Measurements from ENCODE around the gene CLCF1. TPM values are rescaled to one million over a fixed set of nuclear protein-coding genes. Genes with fewer than 3 reads are reported as not detected.
A peak's percentile ranks its signal among the peaks of the same experiment; 100 is the strongest.

Gene CLCF1
- total and polyA plus RNA-seq, 7 experiments from 2014 or later: 0.32 to 7.8 (median 0.70) TPM; not detected in 2

DNA sequence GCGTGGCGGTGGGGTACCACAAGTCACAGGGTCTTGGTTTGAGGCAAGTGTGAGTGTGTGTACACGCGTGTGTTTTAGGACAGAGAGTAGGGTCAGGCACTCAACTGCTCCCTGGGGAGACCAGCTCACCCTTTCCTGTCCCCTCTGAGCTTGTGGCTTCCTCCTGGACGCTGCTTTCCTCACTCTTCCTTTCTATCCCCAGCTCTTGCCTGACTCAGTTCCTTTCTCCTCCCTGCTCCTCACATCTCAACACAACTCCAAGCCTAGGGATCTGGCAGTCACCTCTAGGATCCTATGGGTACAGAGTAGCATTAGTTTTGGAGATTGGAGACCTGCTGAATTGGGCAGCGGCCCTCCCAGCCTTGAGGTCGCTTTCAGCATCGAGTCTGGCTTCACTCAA lies 4.1 kb downstream of the CLCF1 start:
- H3K4me1 ChIP-seq (ENCODE audit: control insufficient read depth in 2 of 2, insufficient read depth in 2 of 2, low read length in 2 of 2): peaks cover 16 to 50% of the 10 kb centered on the region in 2 donors
- ChIA-PET CTCF (interaction anchor here (0.7 to 21.2 kb wide), 5 partner anchors 12 to 25 kb away, joined by 4 to 495 read pairs (median 8); partner anchors contain the start of gene POLD4), POLR2A (interaction anchor here (0.6 to 16.2 kb wide), 2 partner anchors 12 to 841 kb away, joined by 3 to 272 read pairs; partner anchors contain the start of gene POLD4)
- no peak overlapping the region for H3K4me3 ChIP-seq (ENCODE audit: low read length)
- peaks cover 0 to 4% of the 10 kb centered on the region in 2 donors for H3K27me3 ChIP-seq (ENCODE audit: control insufficient read depth in 2 of 2, insufficient read depth in 2 of 2, low read length in 2 of 2)
- intact Hi-C loops (cut with micrococcal nuclease): no loop called here
- H3K36me3 Mint-ChIP-seq: peaks cover 0 to 3% (median 0%) of the 10 kb centered on the region in 5 donors
- H3K4me3 Mint-ChIP-seq: no peak overlapping the region
- peaks cover 0 to 2% (median 0%) of the 10 kb centered on the region in 11 donors for H3K9me3 Mint-ChIP-seq
- DNase-seq (no peak), ATAC-seq (no peak)
- H3K27me3 Mint-ChIP-seq: peaks cover 0 to 66% (median 14%) of the 10 kb centered on the region in 5 donors
- peaks cover 26 to 59% (median 37%) of the 10 kb centered on the region in 7 donors for H3K4me1 Mint-ChIP-seq
- no peaks in the 10 kb centered on the region for H3K36me3 ChIP-seq (ENCODE audit: control insufficient read depth in 2 of 3, insufficient read depth in 3 of 3, low read length in 3 of 3)
- H3K9me3 ChIP-seq (ENCODE audit: control insufficient read depth in 2 of 3, low read length in 3 of 3): no peaks in the 10 kb centered on the region
- H3K27ac Mint-ChIP-seq: no peak overlapping the region
- no peak overlapping the region for H3K27ac ChIP-seq (ENCODE audit: low read depth, low read length)

DNA sequence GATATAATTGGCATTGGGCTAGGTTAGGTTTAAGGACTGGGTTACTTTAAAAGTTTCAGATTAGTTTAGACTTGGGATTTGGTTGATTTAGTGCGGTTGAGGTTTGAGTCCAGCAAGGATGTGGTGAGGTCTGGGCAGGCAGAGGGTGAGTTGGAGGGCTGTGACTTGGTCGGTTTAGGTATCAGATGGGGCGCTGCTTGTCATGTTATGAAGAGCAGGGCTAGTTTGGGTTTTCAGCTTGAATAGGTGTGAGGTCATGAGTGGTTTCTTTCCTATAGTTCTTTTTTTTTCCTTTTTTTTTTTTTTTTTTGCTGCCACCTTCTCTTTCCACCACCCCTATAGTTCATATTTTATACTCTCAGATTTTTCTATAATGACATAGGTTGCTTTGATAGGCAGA lies 4.8 kb downstream of the CLCF1 start:
- H3K4me3 ChIP-seq (ENCODE audit: low read length): no peak overlapping the region
- DNase-seq: no peak
- Mint-ChIP-seq H3K27me3 (peaks cover 0 to 64% (median 9%) of the 10 kb centered on the region in 5 donors), H3K9me3 (peaks cover 0 to 2% (median 0%) of the 10 kb centered on the region in 11 donors), H3K36me3 (peaks cover 0 to 2% (median 0%) of the 10 kb centered on the region in 5 donors), H3K4me1 (peaks cover 26 to 61% (median 35%) of the 10 kb centered on the region in 7 donors), H3K4me3 (peak overlapping the region in 1 of 10 donors; percentile 22), H3K27ac (no peak overlapping the region)
- intact Hi-C loops (cut with micrococcal nuclease): no loop called here
- H3K27ac ChIP-seq (ENCODE audit: low read depth, low read length): no peak overlapping the region
- ATAC-seq: no peak
- H3K4me1 ChIP-seq (ENCODE audit: control insufficient read depth in 2 of 2, insufficient read depth in 2 of 2, low read length in 2 of 2): peaks cover 11 to 50% of the 10 kb centered on the region in 2 donors
- H3K36me3 ChIP-seq (ENCODE audit: control insufficient read depth in 2 of 3, insufficient read depth in 3 of 3, low read length in 3 of 3): no peaks in the 10 kb centered on the region
- H3K9me3 ChIP-seq (ENCODE audit: control insufficient read depth in 2 of 3, low read length in 3 of 3): no peaks in the 10 kb centered on the region
- ChIA-PET CTCF (interaction anchor here (1.7 to 21.2 kb wide), 4 partner anchors 12 to 23 kb away, joined by 4 to 495 read pairs (median 14); partner anchors contain the start of gene POLD4), POLR2A (interaction anchor here (16.2 kb wide), 1 partner anchor 12 kb away, joined by 272 read pairs; the partner anchor contains the start of gene POLD4)
- H3K27me3 ChIP-seq (ENCODE audit: control insufficient read depth in 2 of 2, insufficient read depth in 2 of 2, low read length in 2 of 2): no peaks in the 10 kb centered on the region

DNA sequence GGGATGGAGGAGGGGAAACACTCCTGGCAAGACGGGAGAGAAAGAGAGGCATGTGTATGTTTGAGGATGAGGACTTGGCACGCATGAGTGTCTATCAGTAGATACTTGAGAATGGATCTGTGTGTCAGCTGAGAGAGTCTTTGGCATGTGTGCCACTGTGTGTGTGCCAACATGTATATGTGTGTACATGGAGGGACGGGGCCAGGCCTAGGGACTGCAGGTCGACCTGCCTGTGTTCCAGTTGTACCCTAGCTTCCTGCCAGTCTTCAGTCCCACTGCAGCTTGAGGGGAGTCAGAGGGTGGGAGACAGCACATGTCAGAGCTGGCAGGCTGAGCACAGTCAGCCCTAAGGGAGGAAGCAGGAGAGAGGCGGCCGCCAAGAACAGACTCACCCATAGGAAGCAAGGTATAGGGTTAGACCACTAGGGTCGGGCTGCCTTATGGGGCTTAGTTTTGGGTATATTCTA lies 5.6 kb downstream of the CLCF1 start:
- intact Hi-C loops (cut with micrococcal nuclease): no loop called here
- CTCF ChIA-PET: interaction anchor here (0.9 kb wide), 1 partner anchor 17 kb away, joined by 3 read pairs; no protein-coding TSS in a partner anchor
- DNase-seq: no peak
- ATAC-seq: no peak
- H3K27ac ChIP-seq (ENCODE audit: low read depth, low read length): no peak overlapping the region
- no peak overlapping the region for H3K4me3 ChIP-seq (ENCODE audit: low read length)
- Mint-ChIP-seq H3K9me3 (peaks cover 0 to 2% (median 0%) of the 10 kb centered on the region in 11 donors), H3K27me3 (peaks cover 0 to 64% (median 9%) of the 10 kb centered on the region in 5 donors), H3K4me3 (no peak overlapping the region), H3K36me3 (peaks cover 0 to 2% (median 0%) of the 10 kb centered on the region in 5 donors), H3K27ac (no peak overlapping the region), H3K4me1 (peaks cover 28 to 65% (median 37%) of the 10 kb centered on the region in 7 donors)
- peaks cover 11 to 53% of the 10 kb centered on the region in 2 donors for H3K4me1 ChIP-seq (ENCODE audit: control insufficient read depth in 2 of 2, insufficient read depth in 2 of 2, low read length in 2 of 2)
- H3K36me3 ChIP-seq (ENCODE audit: control insufficient read depth in 2 of 3, insufficient read depth in 3 of 3, low read length in 3 of 3): no peaks in the 10 kb centered on the region
- no peaks in the 10 kb centered on the region for H3K9me3 ChIP-seq (ENCODE audit: control insufficient read depth in 2 of 3, low read length in 3 of 3)
- POLR2A ChIA-PET: interaction anchor here (0.6 to 16.2 kb wide), 4 partner anchors 11 to 233 kb away, joined by 3 to 272 read pairs (median 4); partner anchors contain the start of gene POLD4
- H3K27me3 ChIP-seq (ENCODE audit: control insufficient read depth in 2 of 2, insufficient read depth in 2 of 2, low read length in 2 of 2): no peaks in the 10 kb centered on the region

DNA sequence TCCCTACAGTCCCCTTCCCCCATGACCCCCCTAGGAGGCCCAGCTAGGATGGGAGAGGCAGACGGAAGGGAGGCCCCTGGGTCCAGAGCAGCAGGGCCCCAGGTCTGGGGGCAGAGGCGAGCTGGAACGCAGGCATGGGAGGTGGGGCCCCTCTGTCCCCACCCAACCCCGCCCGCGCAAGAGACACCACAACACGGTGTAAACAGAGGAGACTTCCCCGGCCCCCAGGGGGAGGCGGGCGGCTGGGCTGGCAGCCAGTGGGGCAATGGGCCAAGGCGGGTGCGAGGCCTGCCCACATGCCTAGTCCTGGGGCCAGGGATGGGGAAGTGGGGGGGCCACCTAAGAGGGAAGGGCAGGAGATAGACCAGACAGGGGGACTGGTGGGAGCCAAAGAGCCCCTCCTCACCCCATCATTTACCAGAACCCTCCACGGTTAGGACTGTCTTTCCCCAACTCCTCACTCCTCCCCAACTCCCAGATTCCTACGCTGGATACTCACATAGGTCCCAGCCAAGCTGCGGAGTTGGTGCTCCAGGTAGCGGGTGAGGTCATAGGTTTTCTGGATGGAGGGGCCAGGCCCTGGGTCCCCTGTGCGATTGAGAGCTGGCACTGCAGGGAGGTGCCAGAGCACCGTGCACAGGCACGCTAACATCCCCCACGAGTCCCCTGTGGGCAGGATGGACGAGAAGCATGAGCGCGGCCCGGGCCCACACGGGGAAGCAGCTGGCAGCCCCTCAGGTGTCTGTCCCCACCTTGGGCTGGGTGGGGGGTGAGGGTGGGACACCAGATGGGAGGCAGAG lies 6.2 kb downstream of the CLCF1 start:
- no peaks in the 10 kb centered on the region for H3K9me3 ChIP-seq (ENCODE audit: control insufficient read depth in 2 of 3, low read length in 3 of 3)
- intact Hi-C loops (cut with micrococcal nuclease): no loop called here
- H3K4me3 Mint-ChIP-seq: no peak overlapping the region
- no peak overlapping the region for H3K27ac Mint-ChIP-seq
- H3K4me3 ChIP-seq (ENCODE audit: low read length): no peak overlapping the region
- ChIA-PET CTCF (interaction anchor here (0.9 kb wide), 1 partner anchor 16 kb away, joined by 3 read pairs; no protein-coding TSS in a partner anchor), POLR2A (interaction anchor here (0.6 to 16.2 kb wide), 3 partner anchors 10 to 89 kb away, joined by 3 to 272 read pairs (median 4); partner anchors contain the start of gene POLD4)
- peaks cover 30 to 66% (median 40%) of the 10 kb centered on the region in 7 donors for H3K4me1 Mint-ChIP-seq
- H3K27me3 ChIP-seq (ENCODE audit: control insufficient read depth in 2 of 2, insufficient read depth in 2 of 2, low read length in 2 of 2): no peaks in the 10 kb centered on the region
- peaks cover 11 to 53% of the 10 kb centered on the region in 2 donors for H3K4me1 ChIP-seq (ENCODE audit: control insufficient read depth in 2 of 2, insufficient read depth in 2 of 2, low read length in 2 of 2)
- ATAC-seq (no peak), DNase-seq (no peak)
- H3K9me3 Mint-ChIP-seq: peaks cover 0 to 2% (median 0%) of the 10 kb centered on the region in 11 donors
- no peaks in the 10 kb centered on the region for H3K36me3 ChIP-seq (ENCODE audit: control insufficient read depth in 2 of 3, insufficient read depth in 3 of 3, low read length in 3 of 3)
- H3K27me3 Mint-ChIP-seq: peaks cover 0 to 71% (median 9%) of the 10 kb centered on the region in 5 donors
- H3K36me3 Mint-ChIP-seq: peaks cover 0 to 2% (median 0%) of the 10 kb centered on the region in 5 donors
- no peak overlapping the region for H3K27ac ChIP-seq (ENCODE audit: low read depth, low read length)

DNA sequence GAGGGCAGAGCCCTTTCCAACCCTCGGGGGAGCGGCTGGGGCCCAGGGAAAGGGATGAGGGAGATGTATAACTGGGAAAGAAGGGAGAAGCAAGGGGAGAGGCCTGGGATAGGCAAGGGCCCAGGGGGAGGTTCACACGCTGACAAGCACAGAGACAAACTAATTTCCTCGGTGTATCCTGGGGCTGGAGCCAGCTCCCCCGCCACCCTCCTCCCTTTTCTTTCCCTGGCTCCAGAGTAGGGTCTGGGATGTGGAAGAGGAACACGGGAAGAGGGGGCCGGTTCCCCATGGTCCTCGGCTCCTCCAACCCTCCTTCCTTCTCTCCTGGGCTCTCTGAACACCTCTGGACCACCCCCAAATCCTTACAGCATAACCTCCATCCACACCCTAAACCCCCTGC lies 6.9 kb downstream of the CLCF1 start:
- no peak for DNase-seq
- intact Hi-C loops (cut with micrococcal nuclease): no loop called here
- Histone ChIP-seq H3K27me3 (ENCODE audit: control insufficient read depth in 2 of 2, insufficient read depth in 2 of 2, low read length in 2 of 2) (no peaks in the 10 kb centered on the region), H3K4me1 (ENCODE audit: control insufficient read depth in 2 of 2, insufficient read depth in 2 of 2, low read length in 2 of 2) (peaks cover 11 to 49% of the 10 kb centered on the region in 2 donors), H3K9me3 (ENCODE audit: control insufficient read depth in 2 of 3, low read length in 3 of 3) (no peaks in the 10 kb centered on the region), H3K4me3 (ENCODE audit: low read length) (no peak overlapping the region), H3K27ac (ENCODE audit: low read depth, low read length) (no peak overlapping the region), H3K36me3 (ENCODE audit: control insufficient read depth in 2 of 3, insufficient read depth in 3 of 3, low read length in 3 of 3) (no peaks in the 10 kb centered on the region)
- POLR2A ChIA-PET: no interaction called here
- no peak for ATAC-seq
- H3K27me3 Mint-ChIP-seq: peaks cover 0 to 69% (median 5%) of the 10 kb centered on the region in 5 donors
- H3K4me3 Mint-ChIP-seq: peak overlapping the region in 1 of 10 donors; percentile 29
- CTCF ChIA-PET: no interaction called here
- no peaks in the 10 kb centered on the region for H3K9me3 Mint-ChIP-seq
- no peak overlapping the region for H3K27ac Mint-ChIP-seq
- H3K36me3 Mint-ChIP-seq: peaks cover 0 to 3% (median 0%) of the 10 kb centered on the region in 5 donors
- peaks cover 25 to 60% (median 35%) of the 10 kb centered on the region in 7 donors for H3K4me1 Mint-ChIP-seq

DNA sequence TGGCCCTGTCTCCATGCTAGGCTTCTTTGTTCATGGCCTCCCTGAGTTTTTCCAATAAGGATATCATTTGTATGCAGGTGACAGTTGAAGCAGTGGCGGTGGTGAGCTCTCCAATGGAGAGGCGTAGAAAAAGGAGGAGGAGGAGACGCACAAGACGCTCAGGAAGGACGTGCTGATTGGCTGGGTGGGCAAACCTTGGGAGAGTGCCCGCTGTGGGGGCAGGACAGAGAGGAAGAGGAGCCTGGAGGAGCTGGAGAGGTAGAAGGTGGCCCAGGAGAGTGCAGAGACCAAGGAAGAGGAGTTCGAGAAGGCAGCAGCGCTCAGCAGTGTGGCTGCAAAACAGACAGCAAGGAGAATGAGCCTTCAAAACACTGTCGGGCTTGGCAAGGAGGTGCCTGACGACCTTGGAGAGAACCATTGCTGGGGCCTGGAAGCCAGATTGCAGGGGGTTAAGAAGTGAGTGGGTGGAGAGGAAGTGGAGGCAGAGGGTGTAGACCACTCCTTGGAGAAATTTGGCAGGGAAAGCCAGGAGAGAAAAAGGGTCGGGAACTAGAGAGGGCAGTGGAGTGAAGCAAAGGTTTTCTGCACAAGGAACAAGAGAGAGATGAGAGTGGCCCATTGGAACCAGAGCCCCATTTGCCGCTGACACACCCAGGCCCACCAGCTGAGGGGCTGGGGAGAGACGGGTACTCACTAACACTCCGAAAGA lies 7.5 kb downstream of the CLCF1 start:
- Histone ChIP-seq H3K27me3 (ENCODE audit: control insufficient read depth in 2 of 2, insufficient read depth in 2 of 2, low read length in 2 of 2) (no peaks in the 10 kb centered on the region), H3K4me1 (ENCODE audit: control insufficient read depth in 2 of 2, insufficient read depth in 2 of 2, low read length in 2 of 2) (peaks cover 11 to 42% of the 10 kb centered on the region in 2 donors), H3K27ac (ENCODE audit: low read depth, low read length) (no peak overlapping the region), H3K9me3 (ENCODE audit: control insufficient read depth in 2 of 3, low read length in 3 of 3) (no peaks in the 10 kb centered on the region), H3K36me3 (ENCODE audit: control insufficient read depth in 2 of 3, insufficient read depth in 3 of 3, low read length in 3 of 3) (no peaks in the 10 kb centered on the region), H3K4me3 (ENCODE audit: low read length) (no peak overlapping the region)
- Mint-ChIP-seq H3K4me3 (peak overlapping the region in 1 of 10 donors; percentile 29), H3K36me3 (peaks cover 0 to 7% (median 0%) of the 10 kb centered on the region in 5 donors), H3K4me1 (peaks cover 20 to 54% (median 34%) of the 10 kb centered on the region in 7 donors), H3K27ac (peak overlapping the region in 2 of 9 donors; percentile 5 to 11), H3K27me3 (peaks cover 0 to 64% (median 8%) of the 10 kb centered on the region in 5 donors), H3K9me3 (no peaks in the 10 kb centered on the region)
- POLR2A ChIA-PET: interaction anchor here (1.1 kb wide), 1 partner anchor 13 kb away, joined by 3 read pairs; no protein-coding TSS in a partner anchor
- DNase-seq: no peak
- no peak for ATAC-seq
- intact Hi-C loops (cut with micrococcal nuclease): no loop called here
- CTCF ChIA-PET: no interaction called here

Data from naive thymus-derived CD4-positive, alpha-beta T cell (primary cell).